Parathyroid adenoma (tissue), 2 donors: ENCODE results near the gene PDGFC.
"Not testable (repeated sequence)": the region's sequence is repeated elsewhere in the genome, so short reads cannot be mapped to it uniquely, and the experiment has no call there.

Experiments used
- H2AFZ ChIP-seq: fragments of 300-600 bp; sonication (generic); one replicate; pipeline ENCODE4 v1.7.0; 2017; ENCODE audit warnings: antibody characterized with exemption, mild to moderate bottlenecking
- H3K27ac ChIP-seq: fragments of 300-600 bp; sonication (generic); one replicate; pipeline ENCODE4 v1.7.0; 2017
- H3K27me3 ChIP-seq: fragments of 300-600 bp; sonication (generic); one replicate; pipeline ENCODE4 v1.7.0; 2017; ENCODE audit warnings: low read length; ENCODE audit not compliant: control insufficient read depth, insufficient read depth
- H3K36me3 ChIP-seq: fragments of 300-600 bp; sonication (generic); one replicate; pipeline ENCODE4 v1.7.0; 2017; ENCODE audit warnings: low read length; ENCODE audit not compliant: control insufficient read depth, insufficient read depth
- H3K4me1 ChIP-seq: fragments of 300-600 bp; sonication (generic); one replicate; pipeline ENCODE4 v1.7.0; 2017; ENCODE audit warnings: control low read depth
- H3K4me2 ChIP-seq: fragments of 300-600 bp; sonication (generic); one replicate; pipeline ENCODE4 v1.7.0; 2017; ENCODE audit warnings: low read length
- H3K4me3 ChIP-seq: fragments of 300-600 bp; sonication (generic); one replicate; pipeline ENCODE4 v1.7.0; 2017; ENCODE audit warnings: low read depth, low read length
- H3K79me2 ChIP-seq: fragments of 300-600 bp; sonication (generic); one replicate; pipeline ENCODE4 v1.7.0; 2017; ENCODE audit warnings: control low read depth
- H3K9ac ChIP-seq: fragments of 300-600 bp; sonication (generic); one replicate; pipeline ENCODE4 v1.7.0; 2017; ENCODE audit warnings: mild to moderate bottlenecking
- H3K9me3 ChIP-seq: fragments of 300-600 bp; sonication (generic); one replicate; pipeline ENCODE4 v1.7.0; 2017; ENCODE audit warnings: low read length; ENCODE audit not compliant: control insufficient read depth
- TF ChIP-seq, protein P1 (sequence below): fragments of 300-600 bp; sonication (generic); IDR thresholded peaks from one replicate; pipeline ENCODE4 v1.7.0; 2017; ENCODE audit warnings: antibody characterized with exemption, mild to moderate bottlenecking
- donor health status: primary hyperparathyroidism.

Gene PDGFC

DNA sequence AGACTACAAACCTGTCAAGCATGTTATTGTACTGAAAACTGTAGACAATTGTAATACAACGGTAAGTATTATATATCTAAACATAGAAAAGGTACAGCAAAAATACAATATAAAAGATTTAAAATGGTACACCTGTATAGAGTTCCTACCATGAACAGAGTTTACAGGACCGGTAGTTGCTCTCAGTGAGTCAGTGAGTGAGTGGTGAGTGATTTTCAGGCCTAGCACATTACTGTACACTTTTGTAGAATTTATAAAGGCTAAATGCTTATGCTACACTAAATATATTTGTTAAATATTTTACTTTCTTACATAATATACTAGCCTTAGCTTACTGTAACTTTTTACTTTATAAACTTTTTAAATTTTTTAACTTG lies 37.4 kb downstream of the PDGFC start:
- no peaks in the 10 kb centered on the region for H3K4me1 ChIP-seq
- H2AFZ ChIP-seq, result no peak overlapping the region
- no peak overlapping the region for H3K4me3 ChIP-seq
- no peaks in the 10 kb centered on the region for H3K9me3 ChIP-seq
- H3K27ac ChIP-seq, result no peak overlapping the region
- no peak overlapping the region for H3K4me2 ChIP-seq
- H3K36me3 ChIP-seq, result no peaks in the 10 kb centered on the region
- H3K9ac ChIP-seq, result no peak overlapping the region
- no peaks in the 10 kb centered on the region for H3K27me3 ChIP-seq
- TF ChIP-seq, protein P1, sequence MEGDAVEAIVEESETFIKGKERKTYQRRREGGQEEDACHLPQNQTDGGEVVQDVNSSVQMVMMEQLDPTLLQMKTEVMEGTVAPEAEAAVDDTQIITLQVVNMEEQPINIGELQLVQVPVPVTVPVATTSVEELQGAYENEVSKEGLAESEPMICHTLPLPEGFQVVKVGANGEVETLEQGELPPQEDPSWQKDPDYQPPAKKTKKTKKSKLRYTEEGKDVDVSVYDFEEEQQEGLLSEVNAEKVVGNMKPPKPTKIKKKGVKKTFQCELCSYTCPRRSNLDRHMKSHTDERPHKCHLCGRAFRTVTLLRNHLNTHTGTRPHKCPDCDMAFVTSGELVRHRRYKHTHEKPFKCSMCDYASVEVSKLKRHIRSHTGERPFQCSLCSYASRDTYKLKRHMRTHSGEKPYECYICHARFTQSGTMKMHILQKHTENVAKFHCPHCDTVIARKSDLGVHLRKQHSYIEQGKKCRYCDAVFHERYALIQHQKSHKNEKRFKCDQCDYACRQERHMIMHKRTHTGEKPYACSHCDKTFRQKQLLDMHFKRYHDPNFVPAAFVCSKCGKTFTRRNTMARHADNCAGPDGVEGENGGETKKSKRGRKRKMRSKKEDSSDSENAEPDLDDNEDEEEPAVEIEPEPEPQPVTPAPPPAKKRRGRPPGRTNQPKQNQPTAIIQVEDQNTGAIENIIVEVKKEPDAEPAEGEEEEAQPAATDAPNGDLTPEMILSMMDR, result no peak
- H3K79me2 ChIP-seq, result peaks cover 24% of the 10 kb centered on the region

DNA sequence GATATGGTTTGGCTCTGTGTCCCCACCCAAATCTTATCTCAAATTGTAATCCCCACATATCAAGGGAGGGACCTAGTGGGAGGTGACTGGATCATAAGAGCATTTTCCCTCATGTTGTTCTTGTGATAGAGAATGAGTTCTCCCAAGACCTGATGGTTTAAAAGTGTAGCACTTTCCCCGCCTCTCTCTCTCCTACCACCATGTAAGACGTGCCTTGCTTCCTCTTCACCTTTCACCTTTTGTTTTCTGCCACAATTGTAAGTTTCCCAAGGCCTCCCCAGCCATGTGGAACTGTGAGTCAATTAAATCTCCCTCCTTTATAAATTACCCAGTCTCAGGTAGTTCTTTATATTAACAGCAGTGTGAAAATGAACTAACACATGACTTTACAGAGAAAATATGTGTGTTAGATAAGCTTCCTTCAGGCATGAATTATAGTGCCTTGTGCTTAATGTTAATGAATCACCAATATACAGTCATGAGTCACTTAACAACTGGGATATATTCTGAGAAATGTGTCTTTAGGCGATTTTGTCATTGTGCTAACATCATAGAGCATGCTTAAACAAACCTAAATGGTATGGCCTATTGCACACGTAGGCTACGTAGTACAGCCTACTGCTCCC lies 37.9 kb downstream of the PDGFC start:
- no peak overlapping the region for H3K27ac ChIP-seq
- H3K79me2 ChIP-seq, result peaks cover 24% of the 10 kb centered on the region
- H3K4me2 ChIP-seq, result no peak overlapping the region
- H3K4me3 ChIP-seq, result no peak overlapping the region
- H3K9me3 ChIP-seq, result no peaks in the 10 kb centered on the region
- H3K27me3 ChIP-seq, result no peaks in the 10 kb centered on the region
- no peaks in the 10 kb centered on the region for H3K4me1 ChIP-seq
- TF ChIP-seq, protein P1, result no peak
- no peaks in the 10 kb centered on the region for H3K36me3 ChIP-seq
- H3K9ac ChIP-seq, result no peak overlapping the region
- H2AFZ ChIP-seq, result no peak overlapping the region

DNA sequence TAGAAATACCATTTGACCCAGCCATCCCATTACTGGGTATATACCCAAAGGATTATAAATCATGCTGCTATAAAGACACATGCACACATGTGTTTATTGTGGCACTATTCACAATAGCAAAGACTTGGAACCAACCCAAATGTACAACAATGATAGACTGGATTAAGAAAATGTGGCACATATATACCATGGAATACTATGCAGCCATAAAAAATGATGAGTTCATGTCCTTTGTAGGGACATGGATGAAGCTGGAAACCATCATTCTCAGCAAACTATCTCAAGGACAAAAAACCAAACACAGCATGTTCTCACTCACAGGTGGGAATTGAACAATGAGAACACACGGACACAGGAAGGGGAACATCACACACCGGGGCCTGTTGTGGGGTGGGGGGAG lies 39.2 kb downstream of the PDGFC start:
- H3K4me2 ChIP-seq, H3K4me1 ChIP-seq, H2AFZ ChIP-seq, H3K27ac ChIP-seq, H3K9me3 ChIP-seq, H3K27me3 ChIP-seq, H3K9ac ChIP-seq, H3K36me3 ChIP-seq, H3K4me3 ChIP-seq: not testable (repeated sequence)
- peaks cover 29% of the 10 kb centered on the region for H3K79me2 ChIP-seq

DNA sequence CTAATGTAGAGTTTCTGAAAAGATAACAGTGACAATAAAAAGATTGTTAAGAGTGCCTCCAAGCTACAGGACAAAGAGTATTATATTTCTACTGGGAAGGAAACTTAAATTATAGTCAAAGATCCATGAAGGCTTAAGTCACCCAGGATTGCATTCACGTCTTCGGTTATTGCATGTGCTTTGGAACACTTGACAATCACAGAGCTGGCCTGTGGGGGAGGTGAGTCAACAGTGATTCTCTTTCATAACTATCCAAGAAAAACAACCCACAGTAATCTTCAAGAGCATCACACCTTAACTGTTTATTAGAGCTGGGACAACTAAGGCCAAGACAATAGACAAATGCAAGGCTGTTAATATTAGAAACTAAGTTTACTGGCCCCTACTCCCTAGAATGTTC lies 40.3 kb downstream of the PDGFC start:
- Histone ChIP-seq H3K4me2 (no peak overlapping the region), H3K36me3 (no peaks in the 10 kb centered on the region), H3K4me3 (no peak overlapping the region), H3K27me3 (no peaks in the 10 kb centered on the region), H3K9me3 (no peaks in the 10 kb centered on the region), H3K79me2 (peaks cover 24% of the 10 kb centered on the region), H3K9ac (no peak overlapping the region), H3K27ac (peak overlapping the region; percentile 16), H2AFZ (no peak overlapping the region), H3K4me1 (no peaks in the 10 kb centered on the region)
- TF ChIP-seq, protein P1, result no peak

DNA sequence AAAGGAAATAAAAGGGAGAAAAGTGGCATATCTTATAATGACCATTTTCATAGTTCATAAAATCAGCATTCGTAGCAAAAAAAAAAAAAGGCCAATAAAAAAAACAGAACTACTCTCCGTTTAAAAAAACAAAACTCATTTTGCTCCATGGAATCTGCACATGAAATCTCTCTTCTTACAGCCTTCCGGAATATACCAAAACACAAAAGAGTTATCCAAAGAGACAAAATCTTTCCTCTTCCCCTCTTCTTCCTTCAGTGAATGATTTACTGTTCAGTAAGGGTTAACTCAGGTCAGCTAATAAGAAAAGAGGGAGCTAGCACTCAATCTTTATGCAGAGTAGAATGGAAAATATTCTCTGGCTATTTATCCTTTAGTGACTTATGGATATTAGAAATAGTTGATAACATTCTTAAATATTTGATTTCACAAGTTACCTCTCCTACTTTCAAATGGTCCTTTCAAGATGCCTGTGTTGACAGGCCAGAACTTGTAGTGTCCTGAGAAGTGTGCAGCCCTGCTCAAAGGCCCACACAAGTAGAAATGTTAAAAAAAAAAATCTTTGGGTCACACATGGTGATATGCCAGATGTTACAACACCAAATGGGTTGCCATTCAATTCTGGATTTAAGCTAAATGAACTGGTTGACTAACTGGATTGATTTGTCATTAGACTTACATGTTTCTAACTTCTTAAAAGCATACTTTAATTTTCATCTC lies 42.1 kb downstream of the PDGFC start:
- H3K9me3 ChIP-seq, result no peaks in the 10 kb centered on the region
- no peaks in the 10 kb centered on the region for H3K36me3 ChIP-seq
- H3K79me2 ChIP-seq, result peaks cover 21% of the 10 kb centered on the region
- no peak overlapping the region for H3K4me3 ChIP-seq
- no peak overlapping the region for H3K4me2 ChIP-seq
- H3K27me3 ChIP-seq, result no peaks in the 10 kb centered on the region
- H3K9ac ChIP-seq, result no peak overlapping the region
- no peaks in the 10 kb centered on the region for H3K4me1 ChIP-seq
- no peak overlapping the region for H3K27ac ChIP-seq
- TF ChIP-seq, protein P1, result no peak
- no peak overlapping the region for H2AFZ ChIP-seq
